ENCODE measurements around the gene NUPR1.
"Not testable (repeated sequence)": the region's sequence is repeated elsewhere in the genome, so short reads cannot be mapped to it uniquely, and the experiment has no call there.

NUPR1 gene

DNA sequence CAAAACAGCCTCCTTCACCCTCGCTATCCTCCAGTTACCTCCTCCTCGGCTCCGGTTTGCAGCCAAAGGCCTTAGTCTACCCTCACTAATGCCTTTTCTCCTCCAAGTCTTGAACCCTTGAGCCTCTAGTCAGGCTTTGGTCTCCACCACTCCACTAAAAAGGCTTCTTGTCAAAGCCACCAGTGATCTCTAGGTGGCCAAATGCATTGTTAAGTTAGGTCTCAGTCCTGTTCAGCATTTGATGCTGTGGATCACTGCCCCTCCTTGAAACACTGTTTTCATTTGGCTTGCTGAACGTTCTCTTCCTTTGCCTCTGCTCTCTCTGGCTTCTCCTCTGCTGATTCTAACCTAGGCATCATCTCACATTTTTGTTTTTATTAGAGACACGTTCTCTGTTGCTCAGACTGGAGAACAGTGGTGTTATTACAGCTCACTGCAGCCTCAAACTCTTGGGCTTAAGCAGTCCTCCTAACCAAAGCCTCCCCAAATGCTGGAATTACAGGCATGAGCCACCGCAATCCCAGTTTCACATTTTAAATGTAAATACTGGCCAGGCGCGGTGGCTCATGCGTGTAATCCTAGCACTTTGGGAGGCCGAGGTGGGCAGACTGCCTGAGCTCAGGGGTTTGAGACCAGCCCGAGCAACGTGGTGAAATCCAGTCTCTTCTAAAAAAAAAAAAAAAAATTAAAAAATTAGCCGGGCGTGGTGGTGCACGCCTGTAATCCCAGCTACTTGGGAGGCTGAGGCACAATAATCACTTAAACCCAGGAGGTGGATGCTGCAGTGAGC lies 16.1 kb upstream of the NUPR1 start:
- DNase-seq (ENCODE audit: low spot score) = no peak

DNA sequence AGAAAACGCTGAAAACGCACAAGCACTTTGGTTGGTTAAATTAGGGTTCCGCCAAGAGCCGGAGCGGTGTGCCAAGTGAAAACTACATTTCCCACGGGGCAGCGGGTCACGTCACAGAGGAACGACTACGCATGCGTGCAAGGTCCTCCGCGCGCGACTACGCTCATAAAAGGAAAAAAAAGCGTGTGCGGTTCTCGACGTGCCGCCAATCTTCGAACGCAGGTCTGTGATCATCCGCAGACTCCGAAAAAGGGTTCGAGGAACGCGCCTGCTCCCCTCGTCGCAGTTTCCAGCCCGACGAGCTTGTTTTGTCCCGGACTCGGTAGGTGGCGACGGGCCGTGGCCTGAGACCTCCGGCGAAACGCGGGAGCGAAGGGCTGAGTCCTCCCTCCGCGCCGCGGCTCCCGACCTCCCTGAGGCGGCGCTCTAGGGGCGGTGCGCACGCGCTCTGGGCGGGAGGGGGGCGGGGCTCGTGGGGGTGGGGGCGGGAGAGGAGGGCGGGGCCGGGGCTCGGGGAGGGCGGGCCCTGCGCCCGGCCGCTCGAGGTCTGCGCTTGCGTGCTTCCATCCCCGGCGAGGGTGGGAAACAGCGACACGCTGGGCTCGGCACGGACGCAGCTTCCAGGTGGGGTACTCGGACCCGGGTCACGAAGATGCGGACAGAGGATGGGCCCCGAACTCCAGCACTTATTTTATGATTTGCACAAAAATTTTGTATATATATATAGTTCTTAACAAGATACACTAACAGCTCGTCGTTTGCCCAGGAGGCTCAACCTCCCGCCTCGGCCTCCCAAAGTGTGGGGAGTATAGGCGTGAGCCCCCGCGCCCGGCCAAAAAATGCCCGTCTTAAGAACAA lies 15.2 kb upstream of the NUPR1 start, which contains the start of gene SGF29:
TSS of gene SGF29 (plus strand) at position 145 of the 858 bp plus-strand sequence. CDS start 27,150 bp downstream, outside the sequence.
- DNase-seq (ENCODE audit: low spot score) = peak; percentile 93

DNA sequence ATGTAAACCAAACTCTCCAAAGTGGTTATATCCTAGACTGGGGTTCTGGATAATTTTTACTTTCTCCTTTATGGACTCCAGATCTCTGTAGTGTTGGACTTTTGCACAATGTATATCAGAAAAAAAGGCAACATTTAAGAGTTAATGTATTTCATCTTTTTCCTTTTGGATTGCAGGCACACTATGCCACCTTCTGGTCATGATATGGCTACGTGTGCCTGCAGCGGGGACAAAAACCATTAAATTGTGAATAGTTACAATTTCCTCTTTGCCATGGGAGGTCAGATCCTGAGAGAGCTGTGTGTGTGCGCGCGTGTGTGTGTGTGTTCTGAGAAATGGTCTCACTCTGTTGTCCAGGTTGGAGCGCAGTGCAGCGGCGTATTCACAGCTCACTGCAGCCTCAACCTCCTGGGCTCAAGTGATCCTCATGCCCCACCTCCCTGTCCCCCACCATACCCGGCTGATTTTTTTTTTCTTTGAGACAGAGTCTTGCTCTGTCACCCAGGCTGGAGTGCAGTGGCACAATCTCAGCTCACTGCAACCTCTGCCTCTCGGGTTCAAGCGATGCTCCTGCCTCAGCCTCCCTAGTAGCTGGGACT lies 10.6 kb upstream of the NUPR1 start:
- DNase-seq (ENCODE audit: low spot score) = peak; percentile 56

DNA sequence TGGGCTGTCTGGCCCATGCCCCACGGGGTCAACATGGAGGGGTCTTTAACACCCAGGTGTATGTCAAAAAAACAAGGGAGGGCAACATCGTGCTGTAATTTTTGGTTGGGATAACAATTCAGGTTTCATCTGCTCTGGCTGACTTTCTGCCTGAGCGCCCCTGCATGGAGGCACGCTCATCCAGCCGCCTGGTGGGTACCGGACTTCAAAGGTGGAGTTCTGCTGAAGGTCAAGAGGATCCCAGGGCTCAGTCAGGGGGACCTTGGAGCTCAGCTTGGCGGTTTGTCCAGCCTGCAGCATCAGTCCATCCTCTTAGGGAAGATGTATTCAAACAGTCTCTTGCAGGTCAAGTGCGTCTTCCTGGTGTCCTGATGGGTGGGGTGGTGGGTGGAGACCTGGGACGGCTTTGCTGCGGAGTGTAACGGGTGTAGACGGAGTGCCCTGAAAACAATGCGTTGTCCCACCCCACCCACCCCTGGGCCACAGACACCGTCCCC lies 9.6 kb upstream of the NUPR1 start:
- no peak for DNase-seq (ENCODE audit: low spot score)

GRCh38 chr16:28546626-28547025 lies 7.9 kb upstream of the NUPR1 start:
- DNase-seq (ENCODE audit: low spot score) = no peak

DNA sequence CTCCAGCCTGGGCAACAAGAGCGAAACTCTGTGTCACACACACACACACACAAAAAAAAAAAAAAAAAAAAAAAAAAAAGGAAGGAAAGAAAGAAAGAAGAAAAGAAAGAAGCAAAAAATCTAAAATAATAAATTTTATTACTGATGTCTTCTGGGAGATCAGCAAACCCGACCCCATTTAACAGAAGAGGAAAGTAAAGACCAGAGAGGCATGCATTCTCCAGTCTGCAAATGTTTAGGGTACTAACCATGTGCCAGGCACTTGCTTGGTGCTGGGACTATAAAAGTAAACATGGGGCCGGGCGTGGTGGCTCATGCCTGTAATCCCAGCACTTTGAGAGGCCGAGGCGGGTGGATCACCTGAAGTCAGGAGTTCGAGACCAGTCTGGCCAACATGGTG lies 7.2 kb upstream of the NUPR1 start:
- not testable (repeated sequence) for DNase-seq (ENCODE audit: low spot score)

DNA sequence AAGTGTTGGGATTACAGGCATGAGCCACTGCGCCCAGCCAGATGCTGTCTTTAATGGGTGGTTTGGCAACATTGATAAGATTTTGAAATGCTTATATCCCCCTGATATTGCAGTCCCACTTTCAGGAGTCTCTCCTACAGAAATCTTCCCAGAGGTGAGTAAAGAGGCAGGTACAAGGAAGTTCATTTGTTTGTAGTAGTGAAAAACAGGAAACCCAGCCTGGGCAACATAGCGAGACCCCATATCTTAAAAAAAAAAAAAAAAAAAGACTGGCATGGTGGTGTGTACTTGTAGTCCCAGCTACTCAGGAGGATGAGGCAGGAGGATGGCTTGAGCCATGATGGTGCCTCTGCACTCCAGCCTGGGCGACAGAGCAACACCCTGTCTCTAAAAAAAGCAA lies 6.2 kb upstream of the NUPR1 start:
- DNase-seq (ENCODE audit: low spot score) = no peak

DNA sequence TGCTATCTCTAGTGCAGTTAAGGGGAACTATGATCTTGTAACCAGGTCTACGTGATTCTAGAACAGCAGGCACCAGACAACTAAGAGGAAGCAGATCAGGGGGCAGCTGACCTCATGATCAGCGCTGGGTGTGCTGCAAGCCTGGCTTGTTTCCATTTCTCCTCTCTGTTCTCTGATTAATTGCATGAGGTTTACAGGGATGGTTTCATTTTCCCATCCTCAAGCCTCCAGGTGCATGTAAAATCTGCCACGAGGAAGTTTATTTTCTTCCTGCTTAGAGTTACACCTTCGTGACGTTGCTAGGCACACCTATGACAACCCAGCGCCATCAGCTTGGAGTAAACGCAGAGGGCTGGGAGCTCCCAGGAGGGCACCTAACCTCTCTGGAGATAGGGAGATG lies 4.3 kb upstream of the NUPR1 start:
- DNase-seq (ENCODE audit: low spot score) = no peak

DNA sequence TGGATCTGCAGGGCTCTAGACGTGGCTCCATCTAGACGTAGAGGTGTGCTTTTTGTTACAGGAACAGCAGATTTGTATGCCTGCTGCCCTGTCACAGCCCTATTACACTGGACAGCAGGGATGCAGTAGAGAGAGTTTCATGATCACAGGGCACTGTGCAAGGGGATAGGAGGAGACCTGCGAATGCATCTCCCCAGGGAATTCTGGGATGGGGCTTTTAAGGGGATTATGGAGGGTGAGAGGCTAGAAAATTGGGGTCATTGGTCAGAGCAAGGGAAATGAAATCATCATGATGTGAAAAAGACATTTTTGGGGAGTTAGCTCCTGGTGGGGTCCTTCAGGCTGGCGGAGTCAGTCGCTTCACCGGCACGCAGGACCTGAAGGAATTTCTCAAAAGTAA lies 3.9 kb upstream of the NUPR1 start:
- DNase-seq (ENCODE audit: low spot score) = no peak

DNA sequence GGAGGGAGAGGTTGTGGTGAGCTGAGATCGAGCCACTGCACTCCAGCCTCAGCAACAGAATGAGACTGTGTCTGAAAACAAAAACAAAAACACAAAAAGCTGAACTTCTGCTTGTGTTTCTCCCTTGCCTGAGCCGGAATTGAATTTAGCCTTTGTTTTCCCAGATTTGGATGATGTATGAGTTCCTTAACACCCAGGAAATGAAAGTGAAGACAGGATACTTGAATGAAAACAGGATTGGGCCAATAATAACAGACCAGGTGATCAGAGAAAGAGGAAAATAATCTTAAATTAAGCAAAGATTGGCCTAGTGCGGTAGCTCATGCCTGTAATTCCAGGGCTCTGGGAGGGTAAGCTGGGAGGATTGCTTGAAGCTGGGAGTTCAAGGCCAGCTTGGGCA lies 1.6 kb upstream of the NUPR1 start:
- DNase-seq (ENCODE audit: low spot score) = no peak

GRCh38 chr16:28537964-28538732 lies 626 bp downstream of the NUPR1 start:
- DNase-seq (ENCODE audit: low spot score) = no peak

- no peak for DNase-seq (ENCODE audit: low spot score)
Observed at GRCh38 chr16:28537076-28537475, 1.7 kb downstream of the NUPR1 start.

GRCh38 chr16:28534542-28535373 lies 4.0 kb downstream of the NUPR1 start:
- no peak for DNase-seq (ENCODE audit: low spot score)

DNA sequence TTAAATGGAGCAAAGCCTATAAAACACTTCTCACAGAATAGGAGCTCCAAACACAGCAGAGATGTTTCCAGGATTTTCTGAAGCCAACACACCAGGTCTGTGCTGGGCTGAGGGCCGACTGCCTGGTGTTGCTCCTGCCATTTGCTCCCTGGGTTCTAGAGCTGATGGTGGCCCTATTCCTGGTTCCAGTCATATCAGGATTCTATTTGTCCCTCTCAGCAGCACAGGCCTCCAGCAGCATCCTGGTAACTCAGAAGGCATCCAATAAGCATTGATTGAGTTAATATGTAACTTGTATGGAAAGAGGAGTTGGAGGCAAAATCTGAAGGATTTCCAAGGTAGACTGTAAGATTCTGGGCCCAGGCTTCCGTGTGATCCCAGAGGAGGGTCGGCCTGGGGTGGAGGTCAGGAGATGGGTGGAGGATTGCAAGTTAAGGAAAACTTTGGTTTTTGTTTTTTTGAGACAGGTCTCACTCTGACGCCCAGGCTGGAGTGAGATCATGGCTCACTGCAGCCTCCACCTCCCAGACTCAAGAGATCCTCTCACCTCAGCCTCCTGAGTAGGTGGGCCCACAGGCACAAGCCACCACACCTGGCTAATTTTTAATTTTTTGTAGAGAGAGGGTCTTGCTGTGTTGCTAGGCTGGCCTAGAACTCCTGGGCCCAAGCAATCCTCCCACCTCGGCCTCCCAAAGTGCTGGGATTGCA lies 5.7 kb downstream of the NUPR1 start:
- DNase-seq (ENCODE audit: low spot score) = no peak

- no peak for DNase-seq (ENCODE audit: low spot score)
Observed at GRCh38 chr16:28531777-28532744, 6.7 kb downstream of the NUPR1 start.

GRCh38 chr16:28529124-28529523 lies 9.7 kb downstream of the NUPR1 start:
- no peak for DNase-seq (ENCODE audit: low spot score)

GRCh38 chr16:28528463-28528867 lies 10.3 kb downstream of the NUPR1 start:
- DNase-seq (ENCODE audit: low spot score) = no peak

- no peak for DNase-seq (ENCODE audit: low spot score)
Observed at GRCh38 chr16:28527985-28528384, 10.8 kb downstream of the NUPR1 start.
